Karpas-422 (cell line): ENCODE results near the gene MEIS2. TPM values are rescaled to one million over a fixed set of nuclear protein-coding genes. Genes with fewer than 3 reads are reported as not detected.

Source experiments
- DNase-seq: peaks from one replicate; pipeline ENCODE4 v3.0.0-alpha.2; 2015
- H2AFZ ChIP-seq: fragments of 200-600 bp; sonication (generic); 2 replicates; pipeline ENCODE4 v1.6.1; 2014; ENCODE audit warnings: antibody characterized with exemption, low read length, mixed read lengths
- H3K27ac ChIP-seq: fragments of 200-600 bp; sonication (generic); 2 replicates; pipeline ENCODE4 v1.5.1; 2014; ENCODE audit warnings: mild to moderate bottlenecking, low read length, moderate library complexity
- H3K27me3 ChIP-seq: fragments of 200-600 bp; sonication (generic); 2 replicates; pipeline ENCODE4 v1.6.1; 2014; ENCODE audit warnings: low read length, mixed read lengths
- H3K36me3 ChIP-seq: fragments of 200-600 bp; sonication (generic); 2 replicates; pipeline ENCODE4 v1.6.1; 2014; ENCODE audit warnings: low read length, mixed read lengths; ENCODE audit not compliant: insufficient read depth
- H3K4me1 ChIP-seq: fragments of 200-600 bp; sonication (generic); 2 replicates; pipeline ENCODE4 v1.6.1; 2014; ENCODE audit warnings: mild to moderate bottlenecking, low read length, mixed read lengths
- H3K4me2 ChIP-seq: fragments of 200-600 bp; sonication (generic); 2 replicates; pipeline ENCODE4 v1.6.1; 2014; ENCODE audit warnings: low read length, low read depth, mild to moderate bottlenecking; ENCODE audit not compliant: poor library complexity, severe bottlenecking
- H3K4me3 ChIP-seq: fragments of 200-600 bp; sonication (generic); 2 replicates; pipeline ENCODE4 v1.5.1; 2014; ENCODE audit warnings: mild to moderate bottlenecking, antibody characterized with exemption, low read length, mixed read lengths
- H3K79me2 ChIP-seq: fragments of 200-600 bp; sonication (generic); 2 replicates; pipeline ENCODE4 v1.6.1; 2014; ENCODE audit warnings: mild to moderate bottlenecking, low read length, mixed read lengths
- H3K9ac ChIP-seq: fragments of 200-600 bp; sonication (generic); 2 replicates; pipeline ENCODE4 v1.6.0; 2014; ENCODE audit warnings: low read length
- H3K9me2 ChIP-seq: fragments of 200-600 bp; sonication (generic), shearing (Covaris generic); replicated peaks from 2 replicates; pipeline ENCODE4 v1.6.0; 2014; ENCODE audit warnings: mild to moderate bottlenecking, low read length, moderate library complexity; ENCODE audit not compliant: insufficient read depth
- H3K9me3 ChIP-seq: fragments of 300-700, 200-600 bp; sonication (generic); 2 replicates; pipeline ENCODE4 v1.6.1; 2014; ENCODE audit warnings: low read length, mixed read lengths
- H4K20me1 ChIP-seq: fragments of 200-600 bp; sonication (generic); 2 replicates; pipeline ENCODE4 v1.6.1; 2014; ENCODE audit warnings: mild to moderate bottlenecking, antibody characterized with exemption, low read length, low read depth; ENCODE audit not compliant: insufficient read depth
- total RNA-seq: library from RNA; depleted of rRNA; stranded (reverse); fragments of >200 nt; shearing (Covaris generic); gene quantifications from 2 replicates; pipeline ENCODE4 v1.2.3, GENCODE V29; 2014; ENCODE audit warnings: low replicate concordance

Gene MEIS2
- total RNA-seq, 1 experiment from 2014 or later, result 68.2 TPM

DNA sequence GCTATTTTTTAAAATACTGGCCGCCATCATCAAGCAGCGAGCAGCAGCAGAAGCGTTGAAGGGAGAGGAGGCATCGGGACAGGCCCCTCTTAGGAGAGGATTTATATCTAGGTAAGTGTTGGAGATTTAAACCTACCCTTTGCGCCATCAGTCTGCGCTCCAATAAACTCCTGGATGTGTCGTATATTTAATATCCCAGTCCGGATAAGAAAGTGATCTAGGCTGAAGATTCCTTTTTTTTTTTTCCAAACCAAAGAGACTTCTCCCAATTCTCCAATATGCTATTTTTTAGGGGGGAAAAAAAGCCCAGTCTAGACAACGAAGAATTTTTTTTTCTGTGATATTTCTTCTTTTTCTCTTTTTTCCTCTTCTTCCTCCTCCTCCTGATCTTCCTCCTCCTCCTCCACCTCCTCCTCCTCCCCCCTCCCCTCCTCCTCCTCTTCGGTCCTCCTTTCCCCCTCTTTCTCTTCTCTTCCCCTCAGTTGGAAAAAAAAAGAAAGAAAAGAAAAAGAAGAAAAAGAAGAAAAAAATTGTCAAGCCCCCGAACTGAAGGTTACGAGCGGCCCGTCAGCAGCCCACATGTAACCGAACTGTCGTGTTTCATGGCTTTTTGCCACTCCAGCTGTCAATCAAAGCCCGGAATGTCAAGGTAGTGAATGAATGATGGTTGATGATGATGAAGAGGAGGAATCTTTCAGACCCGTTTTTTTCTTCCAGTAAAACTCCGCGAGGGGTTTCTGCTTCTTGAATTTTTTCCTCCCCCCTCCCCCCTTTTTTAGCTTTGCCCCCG, 835 bp downstream of the MEIS2 start:
- peaks cover 7% of the 10 kb centered on the region; the same call in 1 of the 2 replicates for H3K36me3 ChIP-seq
- peak overlapping the region; percentile 94 for H3K27ac ChIP-seq
- no peaks in the 10 kb centered on the region for H3K9me2 ChIP-seq
- H3K4me3 ChIP-seq, result peak overlapping the region; percentile 97
- H4K20me1 ChIP-seq, result peaks cover 9% of the 10 kb centered on the region; the same call in 1 of the 2 replicates
- peaks cover 57% of the 10 kb centered on the region for H3K79me2 ChIP-seq
- peak overlapping the region; percentile 70 for H3K4me2 ChIP-seq
- peak overlapping the region; percentile 99 for H3K9ac ChIP-seq
- no peaks in the 10 kb centered on the region for H3K27me3 ChIP-seq
- H2AFZ ChIP-seq, result 0 out of 2 replicates have a peak overlapping the region, but pooled peaks have one; percentile 13
- peak; percentile 90 for DNase-seq
- no peaks in the 10 kb centered on the region for H3K9me3 ChIP-seq
- H3K4me1 ChIP-seq, result peaks cover 37% of the 10 kb centered on the region

DNA sequence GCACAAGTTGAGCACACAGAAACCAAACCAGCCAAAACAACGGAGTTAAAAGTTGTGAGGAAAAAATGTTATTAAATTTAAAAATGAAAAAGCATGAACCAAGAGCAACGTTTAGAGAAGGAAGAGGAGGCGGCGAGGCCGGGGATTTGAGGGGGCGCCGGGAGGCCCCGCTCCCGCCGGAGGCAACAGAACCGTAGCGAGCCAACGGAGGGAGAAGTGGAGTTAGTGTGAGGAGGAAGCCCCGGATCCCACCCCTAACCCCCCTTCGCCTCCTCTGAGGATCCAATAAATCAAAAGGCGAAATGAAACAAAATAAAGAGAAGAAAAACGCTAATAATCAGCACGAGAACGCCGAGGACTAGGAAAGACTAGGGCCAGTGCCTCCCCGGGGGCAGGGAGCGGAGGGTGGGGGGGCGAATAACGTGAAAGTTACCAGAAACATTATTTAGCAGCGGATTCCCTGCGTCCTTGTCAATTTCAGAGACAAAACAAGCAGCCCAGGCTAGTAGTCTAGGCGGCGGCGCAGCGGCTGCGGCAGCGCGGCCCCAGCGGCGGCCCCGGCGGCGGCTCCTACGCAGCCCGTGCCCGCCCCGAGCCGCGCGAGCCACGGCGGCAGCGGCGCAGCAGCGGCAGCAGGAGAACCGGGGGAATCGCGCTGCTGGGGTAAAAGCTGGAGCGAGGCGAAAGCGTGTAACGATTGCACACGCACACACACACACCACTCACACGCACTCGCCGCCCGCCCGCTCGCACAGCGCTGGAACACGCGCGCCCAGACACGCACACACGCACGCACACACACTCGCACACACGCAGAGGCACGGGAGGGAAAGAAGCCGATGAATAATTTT, 1.7 kb downstream of the MEIS2 start:
- H3K36me3 ChIP-seq, result peaks cover 8% of the 10 kb centered on the region; the same call in 1 of the 2 replicates
- peak overlapping the region; percentile 97 for H3K4me3 ChIP-seq
- H3K9me3 ChIP-seq, result no peaks in the 10 kb centered on the region
- peaks cover 2% of the 10 kb centered on the region; the same call in 1 of the 2 replicates for H4K20me1 ChIP-seq
- no peaks in the 10 kb centered on the region for H3K9me2 ChIP-seq
- peak overlapping the region; percentile 99 for H3K9ac ChIP-seq
- peak overlapping the region; percentile 94 for H3K27ac ChIP-seq
- peaks cover 65% of the 10 kb centered on the region for H3K79me2 ChIP-seq
- no peak overlapping the region for H2AFZ ChIP-seq
- DNase-seq, result peak; percentile 82
- no peaks in the 10 kb centered on the region for H3K27me3 ChIP-seq
- peaks cover 45% of the 10 kb centered on the region for H3K4me1 ChIP-seq
- H3K4me2 ChIP-seq, result peak overlapping the region; percentile 70

DNA sequence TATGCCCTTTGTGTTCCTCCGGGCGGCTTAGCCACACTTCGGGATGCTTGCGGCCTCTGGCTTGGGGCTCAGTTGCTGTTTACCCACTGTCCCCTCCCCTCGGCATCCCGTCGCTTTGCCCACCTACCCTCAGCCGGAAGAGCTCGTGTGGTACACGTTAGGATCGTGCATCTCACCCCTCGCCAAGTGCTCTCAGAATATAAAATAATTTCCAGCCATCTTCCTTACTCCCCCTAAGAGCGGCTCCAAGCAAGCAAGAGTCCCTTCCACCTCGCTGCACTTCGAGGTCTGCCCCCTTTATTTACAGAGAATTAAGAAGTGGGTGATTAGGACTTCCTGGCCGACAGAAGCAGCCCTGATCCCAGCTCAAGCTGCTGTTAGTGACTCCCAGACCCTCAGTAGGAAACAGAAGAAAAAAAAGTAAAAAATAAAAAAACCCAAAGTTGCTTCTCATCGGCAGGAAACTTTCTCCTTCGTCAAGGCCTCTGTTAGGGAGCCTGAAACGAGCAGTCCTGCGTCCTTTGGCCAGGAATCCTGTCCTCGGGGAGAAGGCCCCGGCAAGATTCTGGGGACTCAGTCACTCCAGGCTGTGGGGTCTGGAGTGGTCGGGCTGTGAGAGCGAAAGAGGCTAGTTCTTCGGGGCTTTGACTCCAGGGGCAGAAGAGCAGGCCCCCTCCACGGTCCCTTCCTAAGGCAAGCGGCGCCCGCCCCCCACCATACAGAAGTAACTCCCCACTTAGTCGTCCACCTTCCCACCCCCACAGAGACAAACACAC, 3.0 kb downstream of the MEIS2 start:
- Histone ChIP-seq H2AFZ (no peak overlapping the region), H3K27ac (no peak overlapping the region), H3K36me3 (peaks cover 16% of the 10 kb centered on the region; the same call in 1 of the 2 replicates), H3K4me1 (peaks cover 56% of the 10 kb centered on the region), H4K20me1 (no peaks in the 10 kb centered on the region; the same call in 1 of the 2 replicates), H3K79me2 (peaks cover 76% of the 10 kb centered on the region), H3K27me3 (no peaks in the 10 kb centered on the region), H3K9me2 (no peaks in the 10 kb centered on the region), H3K4me2 (peak overlapping the region; percentile 70), H3K9ac (peak overlapping the region; percentile 99), H3K9me3 (no peaks in the 10 kb centered on the region), H3K4me3 (peak overlapping the region; percentile 97)
- DNase-seq, result no peak

DNA sequence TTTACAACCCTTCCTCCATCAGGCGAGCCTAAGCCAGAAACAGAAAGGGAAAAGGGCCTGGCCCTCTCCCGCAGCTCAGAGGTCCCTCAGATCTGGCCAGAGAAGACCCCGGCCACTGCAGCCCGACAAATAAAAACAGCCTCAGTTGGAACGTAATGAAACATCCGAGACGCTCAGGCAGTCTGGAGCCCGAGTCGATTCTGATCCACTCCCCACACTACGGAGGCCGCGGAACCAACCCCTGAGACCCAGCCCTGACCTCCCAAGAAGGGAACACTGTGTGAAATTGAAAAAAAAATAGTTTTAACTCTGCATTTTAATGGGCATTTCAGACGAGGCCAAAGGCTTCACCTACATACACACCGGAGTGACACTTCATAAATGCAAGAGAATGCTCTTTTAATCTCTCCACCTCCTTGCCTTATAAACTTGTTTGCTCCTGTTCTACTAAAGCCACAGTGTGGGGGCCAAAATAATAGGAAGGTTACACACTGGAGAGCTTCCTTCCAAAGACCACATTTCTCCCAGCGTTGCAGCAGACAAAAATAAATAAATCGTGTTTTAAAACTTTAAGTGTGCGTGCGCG, 3.7 kb downstream of the MEIS2 start:
- peaks cover 79% of the 10 kb centered on the region for H3K79me2 ChIP-seq
- peak overlapping the region; percentile 70 for H3K4me2 ChIP-seq
- no peaks in the 10 kb centered on the region for H3K9me2 ChIP-seq
- peaks cover 58% of the 10 kb centered on the region for H3K4me1 ChIP-seq
- no peaks in the 10 kb centered on the region for H3K9me3 ChIP-seq
- peak overlapping the region; percentile 97; the same call in 1 of the 2 replicates for H3K4me3 ChIP-seq
- no peak overlapping the region for H3K27ac ChIP-seq
- no peak overlapping the region for H3K9ac ChIP-seq
- no peaks in the 10 kb centered on the region; the same call in 1 of the 2 replicates for H4K20me1 ChIP-seq
- H2AFZ ChIP-seq, result no peak overlapping the region
- peaks cover 23% of the 10 kb centered on the region; the same call in 1 of the 2 replicates for H3K36me3 ChIP-seq
- H3K27me3 ChIP-seq, result no peaks in the 10 kb centered on the region
- no peak for DNase-seq

DNA sequence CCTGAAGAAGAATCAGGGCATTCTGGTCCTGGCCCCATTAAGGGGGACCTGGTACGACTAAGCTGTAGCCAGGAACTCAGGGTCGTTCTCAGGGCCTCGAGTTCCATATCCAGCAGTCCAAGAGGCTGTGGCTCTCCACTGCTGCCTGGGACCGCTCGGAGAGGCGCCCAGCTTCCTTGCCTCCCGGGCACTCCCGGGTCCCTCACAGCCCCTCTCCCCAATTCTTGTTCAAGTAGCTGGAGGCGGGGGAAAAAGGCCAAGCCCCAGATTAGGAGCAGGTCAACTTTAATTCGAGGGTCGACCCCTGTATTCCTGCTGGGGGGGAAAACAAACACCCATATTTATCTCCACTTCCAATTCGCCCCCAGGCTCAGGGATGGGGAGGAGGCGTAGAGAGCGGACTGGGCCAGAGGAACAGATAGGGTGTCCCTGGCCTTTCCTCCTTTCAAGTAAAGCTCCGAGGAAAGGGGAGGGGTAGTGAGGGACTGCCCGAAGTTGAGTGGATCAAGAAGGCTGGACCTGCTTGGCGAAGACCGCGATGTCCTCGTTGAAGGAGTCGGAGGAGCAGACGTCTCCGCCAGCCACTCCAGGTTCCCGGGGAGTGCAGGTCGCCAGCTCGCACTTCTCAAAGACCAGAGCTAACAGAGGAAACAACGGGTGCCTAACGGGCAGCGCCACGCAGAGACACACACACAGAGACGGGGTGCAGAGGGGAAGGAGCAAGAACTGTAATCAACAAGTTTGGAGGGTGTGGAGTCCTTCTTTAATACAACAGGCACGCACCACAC, 4.4 kb downstream of the MEIS2 start:
- Histone ChIP-seq H3K27ac (no peak overlapping the region), H3K9me2 (no peaks in the 10 kb centered on the region), H3K4me1 (peaks cover 64% of the 10 kb centered on the region), H3K4me2 (no peak overlapping the region), H2AFZ (no peak overlapping the region), H3K27me3 (no peaks in the 10 kb centered on the region), H4K20me1 (no peaks in the 10 kb centered on the region; the same call in 1 of the 2 replicates), H3K4me3 (no peak overlapping the region), H3K9me3 (no peaks in the 10 kb centered on the region), H3K79me2 (peaks cover 86% of the 10 kb centered on the region), H3K36me3 (peaks cover 28% of the 10 kb centered on the region; the same call in 1 of the 2 replicates), H3K9ac (no peak overlapping the region)
- DNase-seq, result no peak

DNA sequence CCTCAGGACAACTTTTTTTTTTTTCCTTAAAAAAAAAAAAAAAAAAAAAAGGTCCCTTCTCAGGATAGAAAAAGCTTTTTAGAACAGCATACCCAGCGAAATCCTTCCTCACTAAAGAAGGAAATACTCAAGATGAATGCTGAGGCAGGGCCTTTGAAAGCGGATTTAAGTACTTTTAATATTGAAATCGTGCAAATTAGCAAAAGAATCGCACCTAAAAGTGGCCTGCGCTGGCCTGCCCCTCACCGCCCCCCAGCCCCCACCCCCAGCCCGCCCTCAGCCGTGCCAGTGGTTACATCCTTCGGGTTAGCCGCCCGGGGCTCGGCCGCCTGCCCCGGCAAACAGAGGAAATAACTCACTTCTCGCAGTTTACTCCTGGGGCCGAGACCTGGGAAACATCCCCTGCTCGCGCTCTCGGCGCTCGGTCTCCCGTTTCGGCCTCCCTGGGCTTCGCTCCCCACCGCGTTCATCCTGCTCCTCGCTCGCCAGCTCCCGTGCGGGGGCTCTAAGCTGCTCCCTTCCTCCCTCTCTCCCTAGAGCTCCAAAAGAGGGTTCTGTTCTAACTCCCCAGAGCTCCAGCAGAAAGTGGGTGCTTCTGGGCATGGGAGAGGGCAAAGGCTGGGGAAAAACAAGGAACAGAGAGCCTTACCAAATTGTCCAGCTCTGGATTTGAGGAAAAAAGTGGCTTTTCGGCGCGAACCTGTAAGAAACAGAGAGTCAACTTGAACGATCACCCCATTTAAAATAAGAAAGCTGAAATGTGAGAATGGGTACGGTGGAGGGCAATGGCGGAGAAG, 5.2 kb downstream of the MEIS2 start:
- H4K20me1 ChIP-seq, result no peaks in the 10 kb centered on the region; the same call in 1 of the 2 replicates
- peaks cover 34% of the 10 kb centered on the region; the same call in 1 of the 2 replicates for H3K36me3 ChIP-seq
- no peaks in the 10 kb centered on the region for H3K9me3 ChIP-seq
- no peak for DNase-seq
- H3K4me2 ChIP-seq, result no peak overlapping the region
- no peak overlapping the region for H3K9ac ChIP-seq
- no peak overlapping the region for H3K4me3 ChIP-seq
- H3K27ac ChIP-seq, result no peak overlapping the region
- H3K9me2 ChIP-seq, result no peaks in the 10 kb centered on the region
- no peak overlapping the region for H2AFZ ChIP-seq
- peaks cover 70% of the 10 kb centered on the region for H3K4me1 ChIP-seq
- H3K79me2 ChIP-seq, result peaks cover 92% of the 10 kb centered on the region
- H3K27me3 ChIP-seq, result no peaks in the 10 kb centered on the region
